Stimulated activated CD4-positive, alpha-beta T cell treated with anti-CD3 and anti-CD28 coated beads, Interleukin-4, amount 100 ng/mL, for 48 hours (primary cell): Measurements from ENCODE around the gene TRAPPC6A.

ENCODE experiments used
- DNase-seq, 2 donors: peaks; one replicate each; pipeline ENCODE4 v3.0.0-alpha.2; 2020; ENCODE audit warnings: low read depth in 2 of 2

The TRAPPC6A gene, protein sequence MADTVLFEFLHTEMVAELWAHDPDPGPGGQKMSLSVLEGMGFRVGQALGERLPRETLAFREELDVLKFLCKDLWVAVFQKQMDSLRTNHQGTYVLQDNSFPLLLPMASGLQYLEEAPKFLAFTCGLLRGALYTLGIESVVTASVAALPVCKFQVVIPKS

GRCh38 chr19:45177817-45178261, at the start of gene TRAPPC6A:
Gene TRAPPC6A, minus strand, starts transcription at chr19:45178237. Its CDS starts 19 bp downstream, at chr19:45178218.
- DNase-seq, result no peak

DNA sequence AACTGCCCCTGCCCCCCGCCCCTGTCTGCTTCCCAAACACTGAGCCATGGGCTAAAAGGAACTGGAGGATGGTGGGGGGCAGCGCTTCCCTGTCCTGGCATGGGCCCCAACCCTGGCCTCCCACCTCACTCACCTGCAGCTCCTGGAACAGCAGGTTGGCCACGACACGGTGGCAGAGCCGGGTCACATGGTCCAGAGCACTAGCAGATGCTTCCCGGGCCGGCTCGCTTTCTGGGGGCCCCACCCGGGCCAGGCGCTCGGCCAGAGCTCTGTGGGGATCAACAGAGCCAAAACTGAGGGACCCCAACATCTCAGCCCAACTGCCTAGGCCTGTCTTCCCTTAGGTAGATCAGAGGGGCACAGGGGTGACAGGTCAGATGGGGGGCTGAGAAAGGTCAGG, 46.6 kb upstream of the TRAPPC6A start:
- DNase-seq, result no peak

DNA sequence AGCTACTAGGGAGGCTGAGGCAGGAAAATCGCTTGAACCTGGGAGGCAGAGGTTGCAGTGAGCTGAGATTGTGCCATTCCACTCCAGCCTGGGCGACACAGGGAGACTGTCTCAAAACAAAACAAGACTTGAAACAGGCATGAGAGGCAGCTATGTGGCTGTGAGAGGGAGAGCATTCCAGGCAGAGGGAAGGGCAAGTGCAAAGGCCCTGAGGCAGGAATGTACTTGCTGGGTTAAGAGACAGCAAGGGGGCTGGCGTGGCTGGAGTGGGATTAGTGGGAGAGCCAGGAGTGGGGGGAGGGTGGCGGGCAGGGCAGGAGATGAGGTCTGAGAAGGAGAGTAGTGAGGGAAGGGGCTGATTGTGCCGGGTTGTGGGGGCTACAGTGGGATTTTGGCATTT, 45.8 kb upstream of the TRAPPC6A start:
- DNase-seq, result no peak

DNA sequence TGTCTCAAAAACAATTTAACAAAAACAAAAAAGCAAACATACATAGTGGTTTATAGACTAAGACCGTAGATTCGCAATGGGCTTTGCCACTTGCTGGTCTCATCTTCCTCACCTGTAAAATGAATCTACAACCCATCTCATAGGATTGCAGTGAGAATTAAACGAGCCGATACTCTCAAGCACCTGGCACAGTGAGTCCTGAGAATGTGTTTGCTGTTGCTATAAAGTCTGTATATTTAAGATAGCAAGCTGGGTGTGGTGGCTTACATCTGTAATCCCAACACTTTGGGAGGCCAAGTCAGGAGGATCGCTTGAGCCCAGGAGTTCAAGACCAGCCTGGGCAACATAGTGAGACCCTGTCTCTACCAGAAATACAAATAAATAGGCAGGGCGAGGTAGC, 44.7 kb upstream of the TRAPPC6A start:
- DNase-seq, result no peak

DNA sequence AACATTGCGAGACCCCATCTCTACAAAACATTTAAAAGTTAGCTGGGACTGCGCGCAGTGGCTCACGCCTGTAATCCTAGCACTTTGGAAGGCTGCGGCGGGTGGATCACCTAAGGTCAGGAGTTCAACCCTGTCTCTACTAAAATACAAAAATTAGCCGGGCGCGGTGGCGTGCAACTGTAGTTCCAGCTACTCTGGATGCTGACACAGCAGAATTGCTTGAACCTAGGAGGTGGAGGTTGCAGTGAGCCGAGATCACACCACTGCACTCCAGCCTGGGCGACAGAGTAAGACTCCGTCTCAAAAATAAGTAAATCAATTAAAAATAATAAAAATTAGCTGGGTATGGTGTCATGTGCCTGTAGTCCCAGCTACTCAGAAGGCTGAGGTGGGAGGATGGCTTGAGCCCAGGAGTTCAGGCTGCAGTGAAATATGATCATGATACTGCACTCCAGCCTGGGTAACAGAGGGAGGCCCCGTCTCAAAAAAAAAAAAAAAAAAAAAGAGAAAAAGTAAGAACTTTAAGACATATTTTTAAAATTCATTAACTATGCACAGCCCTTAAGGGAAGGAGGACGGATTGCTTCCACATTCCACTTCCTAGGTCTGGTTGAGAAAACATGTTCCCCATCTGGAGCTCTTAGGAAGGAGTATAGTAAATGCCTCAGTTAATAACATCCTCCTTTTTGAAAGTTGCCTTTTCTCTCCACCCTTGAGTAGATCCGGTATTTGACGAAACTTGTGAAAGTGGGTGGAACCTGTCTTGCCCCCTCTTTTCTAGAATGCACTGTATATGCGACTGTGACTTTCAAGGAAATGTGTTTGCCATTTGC, 41.1 kb upstream of the TRAPPC6A start:
- no peak for DNase-seq

- DNase-seq, result no peak
Measured at GRCh38 chr19:45218426-45218825, 40.4 kb upstream of the TRAPPC6A start.

DNA sequence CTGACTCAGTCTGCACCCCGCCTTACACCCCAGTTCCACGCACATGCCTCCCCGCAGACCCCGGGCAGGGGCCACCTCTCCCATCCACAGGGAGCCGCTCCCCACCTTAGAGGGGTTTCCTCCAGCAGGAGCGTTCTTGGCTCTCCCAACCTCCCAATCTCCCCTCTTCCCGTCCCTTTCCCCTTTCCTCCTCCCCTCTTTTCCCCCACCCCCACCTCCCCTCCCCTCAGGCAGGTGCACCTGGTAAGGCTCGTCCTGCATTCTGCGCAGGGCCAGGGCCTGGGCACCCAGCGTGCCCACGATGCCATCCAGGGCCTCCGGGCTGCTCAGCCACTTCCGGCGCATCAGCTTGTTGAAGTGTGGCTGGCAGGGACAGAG, 39.9 kb upstream of the TRAPPC6A start:
- no peak for DNase-seq

DNA sequence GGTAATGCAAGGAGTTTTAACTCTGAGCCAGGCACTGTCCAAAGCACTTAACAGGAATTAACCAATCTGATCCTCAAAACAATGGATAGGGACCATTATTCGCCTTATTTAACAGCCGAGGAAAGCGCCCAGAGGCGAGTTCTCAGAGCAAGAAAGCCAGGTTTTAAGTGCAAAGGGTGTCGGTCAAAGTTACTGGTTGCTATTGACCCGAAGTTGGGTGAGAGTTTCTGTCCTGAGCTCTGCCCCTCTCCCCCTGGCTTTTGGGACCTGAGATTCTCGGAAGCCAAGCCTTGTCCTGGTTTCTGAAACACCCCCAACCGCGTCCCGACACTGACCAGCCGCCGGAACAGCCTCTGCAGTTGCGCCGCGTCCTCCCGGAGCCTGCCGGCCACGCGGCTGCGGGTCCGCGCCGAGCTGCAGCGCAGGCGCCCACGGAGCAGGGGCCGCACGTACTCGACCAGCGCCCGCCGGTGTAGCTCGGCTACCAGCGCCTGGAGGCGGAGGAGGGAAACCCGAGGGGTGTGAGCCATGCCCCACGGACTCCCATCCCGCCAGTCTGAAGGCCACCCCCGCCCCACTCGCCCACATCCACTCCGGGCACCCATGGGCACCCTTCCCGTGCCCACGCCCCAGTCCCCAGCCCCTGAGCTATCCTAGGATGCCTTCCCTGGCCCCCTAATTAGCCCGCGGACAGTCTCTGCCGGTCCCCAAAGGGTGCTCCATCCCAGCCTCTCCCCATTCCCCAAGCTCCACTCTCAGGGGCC, 39.3 kb upstream of the TRAPPC6A start:
- DNase-seq, result no peak

DNA sequence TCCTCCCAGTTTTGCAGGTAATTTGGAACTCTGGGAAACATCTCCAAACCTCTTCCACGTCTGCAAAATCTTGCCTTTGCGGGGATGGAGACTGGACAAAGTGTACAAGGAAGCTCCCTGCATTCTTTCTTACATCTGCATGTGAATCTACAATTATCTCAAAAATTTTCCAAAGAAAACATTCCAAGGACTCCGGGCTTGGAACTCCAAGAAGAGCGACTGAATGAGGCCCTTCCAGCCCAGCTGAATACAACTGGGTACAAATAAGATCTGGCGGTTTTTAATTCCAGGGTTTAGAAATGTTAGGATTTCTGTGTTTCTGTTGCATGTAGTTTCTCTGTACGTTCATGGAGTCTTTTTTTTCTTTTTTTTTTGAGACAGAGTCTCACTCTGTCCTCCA, 38.6 kb upstream of the TRAPPC6A start:
- DNase-seq, result no peak

- no peak for DNase-seq
Measured at GRCh38 chr19:45215391-45216191, 37.6 kb upstream of the TRAPPC6A start.

- no peak for DNase-seq
Measured at GRCh38 chr19:45213031-45213430, 35.0 kb upstream of the TRAPPC6A start.

DNA sequence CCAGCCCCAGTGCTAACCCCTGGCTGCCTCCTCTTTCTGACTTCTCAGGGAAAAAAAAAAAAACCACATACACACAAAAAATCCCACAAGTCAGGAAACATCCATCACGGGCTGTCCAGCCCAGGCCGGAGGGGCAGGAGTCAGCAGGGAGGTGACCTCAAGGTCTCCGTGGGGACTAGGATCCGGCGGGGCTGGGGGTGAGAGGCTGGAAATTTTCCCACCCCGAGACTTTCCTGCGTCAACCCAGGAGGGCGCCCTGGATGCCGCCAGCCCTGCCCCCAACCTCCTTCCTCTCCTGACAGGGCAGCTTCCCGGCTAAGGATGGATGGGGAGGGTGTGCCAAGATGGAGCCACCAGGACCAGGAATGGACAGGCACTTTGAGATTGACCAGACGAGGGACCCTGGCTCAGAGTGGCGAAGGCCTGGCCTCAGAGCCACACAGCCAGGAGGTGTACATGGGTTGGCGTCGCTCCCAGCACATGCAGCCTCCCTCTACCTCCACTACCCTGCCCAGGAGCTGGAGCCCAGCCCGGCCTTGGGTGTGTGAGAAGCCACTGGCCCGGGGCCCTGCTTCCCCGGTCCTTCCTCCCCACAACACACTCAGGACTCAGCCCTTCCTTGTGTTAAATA, 33.8 kb upstream of the TRAPPC6A start:
- DNase-seq, result no peak

DNA sequence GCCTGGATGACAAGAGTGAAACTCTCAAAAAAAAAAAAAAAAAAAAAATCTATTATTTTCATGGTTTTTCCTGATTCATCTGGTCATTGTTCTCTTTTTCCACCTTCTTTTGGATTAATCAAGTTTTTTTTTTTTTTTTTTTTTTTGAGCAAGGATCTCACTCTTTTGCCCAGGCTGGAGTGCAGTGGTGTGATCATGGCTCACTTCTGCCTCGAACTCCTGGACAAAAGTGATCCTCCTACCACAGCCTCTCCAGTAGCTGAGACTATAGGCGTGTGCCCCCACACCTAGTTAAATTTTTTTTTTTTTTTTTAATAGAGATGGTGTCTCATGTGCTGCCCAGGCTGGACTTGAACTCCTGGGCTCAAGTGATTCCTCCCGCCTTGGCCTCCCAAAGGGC, 28.3 kb upstream of the TRAPPC6A start:
- DNase-seq, result no peak

- DNase-seq, result no peak
Measured at GRCh38 chr19:45205810-45206209, 27.8 kb upstream of the TRAPPC6A start.

DNA sequence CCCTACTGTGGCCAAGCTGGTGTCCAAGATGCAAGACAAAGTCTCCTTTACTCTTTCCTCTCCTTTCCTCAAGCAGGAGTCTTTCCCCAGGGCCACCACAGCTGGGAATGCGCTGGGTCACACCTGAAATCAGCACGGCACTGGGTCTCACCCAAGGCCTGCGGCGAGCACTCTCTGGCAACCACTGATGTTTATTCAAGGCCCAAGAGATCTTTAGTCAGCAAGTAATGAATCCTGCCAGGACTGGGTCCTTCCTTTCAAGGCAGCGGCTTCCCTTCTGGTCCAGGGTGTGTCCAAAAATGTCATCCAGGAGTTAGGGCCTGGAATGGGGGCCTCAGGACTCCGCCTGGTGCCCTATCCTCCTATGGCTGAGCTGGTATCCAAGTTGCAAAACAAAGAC, 24.6 kb upstream of the TRAPPC6A start:
- no peak for DNase-seq

DNA sequence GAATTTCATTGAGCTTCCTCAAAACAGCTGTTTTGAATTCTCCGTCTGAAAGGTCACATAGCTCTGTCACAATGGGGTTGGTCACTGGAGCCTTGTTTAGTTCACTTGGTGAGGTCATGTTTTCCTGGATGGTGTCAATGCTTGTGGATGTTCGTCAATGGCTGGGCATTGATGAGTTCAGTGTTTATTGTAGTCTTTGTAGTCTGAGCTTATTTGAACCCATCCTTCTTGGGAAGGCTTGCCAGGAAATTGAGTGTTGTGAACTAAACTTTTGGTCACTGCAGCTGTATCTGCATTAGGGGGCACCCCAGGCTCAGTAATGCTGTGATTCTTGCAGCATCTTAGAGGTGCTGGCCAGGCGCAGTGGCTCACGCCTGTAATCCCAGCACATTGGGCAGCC, 22.5 kb upstream of the TRAPPC6A start:
- no peak for DNase-seq

GRCh38 chr19:45195764-45196163, 17.7 kb upstream of the TRAPPC6A start:
- DNase-seq, result no peak

GRCh38 chr19:45191375-45191774, 13.3 kb upstream of the TRAPPC6A start:
- no peak for DNase-seq

DNA sequence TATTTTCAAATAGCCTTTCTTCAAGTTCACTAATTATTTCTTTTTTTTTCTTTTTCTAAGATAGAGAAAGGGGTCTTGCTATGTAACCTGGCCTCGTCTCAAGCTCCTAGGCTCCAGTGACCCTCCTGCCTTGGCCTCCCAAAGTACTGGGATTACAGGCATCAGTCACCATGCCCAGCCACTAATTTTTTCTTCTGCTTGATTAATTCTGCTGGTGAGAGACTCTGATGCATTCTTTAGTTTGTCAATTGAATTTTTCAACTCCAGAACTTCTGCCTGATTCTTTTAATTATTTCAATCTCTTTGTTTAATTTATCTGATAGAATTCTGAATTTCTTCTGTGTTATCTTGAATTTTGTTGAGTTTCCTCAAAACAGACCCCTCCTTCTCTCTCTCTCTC, 11.9 kb upstream of the TRAPPC6A start:
- DNase-seq, result no peak

- no peak for DNase-seq
Measured at GRCh38 chr19:45187421-45188100, 9.5 kb upstream of the TRAPPC6A start.
